Astrocyte (in vitro differentiated cells and primary cell): ENCODE data around the gene TET1. TPM values are rescaled to one million over a fixed set of nuclear protein-coding genes. Genes with fewer than 3 reads are reported as not detected.
A peak's percentile ranks its signal among the peaks of the same experiment; 100 is the strongest.

Source experiments
- DNase-seq: peaks from one replicate; pipeline ENCODE4 v3.0.0-alpha.2; 2010; ENCODE audit warnings: low read depth
- FAIRE-seq: peaks from 2 replicates; lab custom pipeline; 2011; peaks lifted over from hg19 to GRCh38; lab: Jason Lieb, UNC
- H2AFZ ChIP-seq: 2 replicates; pipeline ENCODE4 v1.6.0; 2012; ENCODE audit warnings: low read depth, low read length, inconsistent platforms
- H3K27ac ChIP-seq: 2 replicates; pipeline ENCODE4 v1.5.1; 2011; ENCODE audit warnings: low read depth, low read length, inconsistent platforms
- H3K27me3 ChIP-seq: 2 replicates; pipeline ENCODE4 v1.6.0; 2011; ENCODE audit warnings: low read length, inconsistent platforms; ENCODE audit not compliant: insufficient read depth
- H3K36me3 ChIP-seq: 2 replicates; pipeline ENCODE4 v1.5.1; 2011; ENCODE audit warnings: low read length, inconsistent platforms; ENCODE audit not compliant: insufficient read depth
- H3K4me1 ChIP-seq: 2 replicates; pipeline ENCODE4 v1.5.1; 2011; ENCODE audit warnings: low read length, inconsistent platforms; ENCODE audit not compliant: insufficient read depth
- H3K4me2 ChIP-seq: 2 replicates; pipeline ENCODE4 v1.6.0; 2012; ENCODE audit warnings: low read length, inconsistent platforms
- H3K4me3 ChIP-seq: 2 replicates; pipeline ENCODE4 v1.5.1; 2011; ENCODE audit warnings: low read depth, mild to moderate bottlenecking, low read length, inconsistent platforms; ENCODE audit not compliant: insufficient read depth
- H3K79me2 ChIP-seq: 2 replicates; pipeline ENCODE4 v1.6.0; 2012; ENCODE audit warnings: mild to moderate bottlenecking, low read length, inconsistent platforms; ENCODE audit not compliant: insufficient read depth
- H3K9ac ChIP-seq: 2 replicates; pipeline ENCODE4 v1.6.0; 2012; ENCODE audit warnings: mild to moderate bottlenecking, low read length, inconsistent platforms
- H3K9me3 ChIP-seq: 2 replicates; pipeline ENCODE4 v1.5.1; 2012; ENCODE audit warnings: low read depth, mild to moderate bottlenecking, low read length, inconsistent platforms; ENCODE audit not compliant: insufficient read depth
- H4K20me1 ChIP-seq: 2 replicates; pipeline ENCODE4 v1.6.0; 2012; ENCODE audit warnings: low read length, inconsistent platforms; ENCODE audit not compliant: insufficient read depth
- H3K27ac Mint-ChIP-seq: one replicate; pipeline ENCODE4 v1.8.0; 2021; ENCODE audit warnings: mild to moderate bottlenecking, mixed read lengths; ENCODE audit not compliant: unreplicated experiment
- H3K27me3 Mint-ChIP-seq: one replicate; pipeline ENCODE4 v1.8.0; 2021; ENCODE audit warnings: low read depth, mixed read lengths; ENCODE audit not compliant: unreplicated experiment
- H3K36me3 Mint-ChIP-seq: one replicate; pipeline ENCODE4 v1.8.0; 2021; ENCODE audit warnings: low read depth, mixed read lengths; ENCODE audit not compliant: unreplicated experiment
- H3K4me1 Mint-ChIP-seq: one replicate; pipeline ENCODE4 v1.8.0; 2021; ENCODE audit warnings: low read depth, mixed read lengths; ENCODE audit not compliant: unreplicated experiment
- H3K4me3 Mint-ChIP-seq: one replicate; pipeline ENCODE4 v1.8.0; 2021; ENCODE audit warnings: mild to moderate bottlenecking, moderate library complexity, mixed read lengths; ENCODE audit not compliant: unreplicated experiment
- H3K9me3 Mint-ChIP-seq: one replicate; pipeline ENCODE4 v1.8.0; 2021; ENCODE audit warnings: mild to moderate bottlenecking, mixed read lengths; ENCODE audit not compliant: unreplicated experiment
- CTCF ChIP-seq: IDR thresholded peaks from 2 replicates; pipeline ENCODE4 v1.5.1; 2011; ENCODE audit warnings: low read depth, mild to moderate bottlenecking, inconsistent platforms, low read length, moderate library complexity; ENCODE audit not compliant: insufficient read depth
- EZH2 ChIP-seq: IDR thresholded peaks from 2 replicates; pipeline ENCODE4 v1.6.1; 2012; ENCODE audit warnings: mild to moderate bottlenecking, low read length, inconsistent platforms; ENCODE audit not compliant: insufficient read depth
- total RNA-seq: library from RNA; stranded (reverse); gene quantifications from 2 replicates; pipeline ENCODE4 v1.2.1, GENCODE V29; 2021

The TET1 gene
- total RNA-seq, 1 donor from 2014 or later = 7.1 TPM

- Histone ChIP-seq H3K79me2 (no peaks in the 10 kb centered on the region), H3K4me1 (peaks cover 13% of the 10 kb centered on the region), H2AFZ (no peak overlapping the region), H3K4me3 (no peak overlapping the region), H3K9me3 (no peaks in the 10 kb centered on the region), H3K9ac (no peak overlapping the region), H3K27ac (no peak overlapping the region), H4K20me1 (no peaks in the 10 kb centered on the region), H3K4me2 (peak overlapping the region; percentile 82), H3K36me3 (no peaks in the 10 kb centered on the region), H3K27me3 (no peaks in the 10 kb centered on the region)
- no peaks in the 10 kb centered on the region for H3K36me3 Mint-ChIP-seq
- TF ChIP-seq CTCF = no peak
- no peak for TF ChIP-seq EZH2
- no peak for DNase-seq
- no peak overlapping the region for H3K27ac Mint-ChIP-seq
- H3K4me3 Mint-ChIP-seq = peak overlapping the region; percentile 68
- peaks cover 17% of the 10 kb centered on the region for H3K4me1 Mint-ChIP-seq
- peaks cover 2% of the 10 kb centered on the region for H3K27me3 Mint-ChIP-seq
- no peak for FAIRE-seq
- no peaks in the 10 kb centered on the region for H3K9me3 Mint-ChIP-seq
Observed at GRCh38 chr10:68559251-68559650, 886 bp upstream of the TET1 start.

GRCh38 chr10:68559841-68560185, 324 bp upstream of the TET1 start:
- Mint-ChIP-seq H3K4me1 (peaks cover 17% of the 10 kb centered on the region), H3K9me3 (no peaks in the 10 kb centered on the region), H3K27me3 (peaks cover 2% of the 10 kb centered on the region), H3K27ac (no peak overlapping the region), H3K4me3 (peak overlapping the region; percentile 68), H3K36me3 (no peaks in the 10 kb centered on the region)
- Histone ChIP-seq H3K4me3 (peak overlapping the region; percentile 69), H3K4me1 (peaks cover 13% of the 10 kb centered on the region), H3K27me3 (no peaks in the 10 kb centered on the region), H3K36me3 (no peaks in the 10 kb centered on the region), H3K4me2 (peak overlapping the region; percentile 82), H4K20me1 (no peaks in the 10 kb centered on the region), H3K9me3 (no peaks in the 10 kb centered on the region), H2AFZ (peak overlapping the region; percentile 90), H3K9ac (peak overlapping the region; percentile 69), H3K27ac (no peak overlapping the region), H3K79me2 (no peaks in the 10 kb centered on the region)
- TF ChIP-seq CTCF = no peak
- TF ChIP-seq EZH2 = no peak
- DNase-seq (no peak), FAIRE-seq (no peak)

- Histone ChIP-seq H3K27me3 (no peaks in the 10 kb centered on the region), H3K4me2 (peak overlapping the region; percentile 82), H3K4me1 (peaks cover 13% of the 10 kb centered on the region), H4K20me1 (no peaks in the 10 kb centered on the region), H3K27ac (no peak overlapping the region), H3K9me3 (no peaks in the 10 kb centered on the region), H3K9ac (peak overlapping the region; percentile 69), H2AFZ (peak overlapping the region; percentile 90), H3K36me3 (no peaks in the 10 kb centered on the region), H3K4me3 (peak overlapping the region; percentile 69), H3K79me2 (no peaks in the 10 kb centered on the region)
- Mint-ChIP-seq H3K27ac (peak overlapping the region; percentile 29), H3K4me3 (peak overlapping the region; percentile 90), H3K4me1 (peaks cover 17% of the 10 kb centered on the region), H3K36me3 (no peaks in the 10 kb centered on the region), H3K9me3 (no peaks in the 10 kb centered on the region), H3K27me3 (peaks cover 2% of the 10 kb centered on the region)
- no peak for DNase-seq
- no peak for FAIRE-seq
- TF ChIP-seq EZH2 = no peak
- no peak for TF ChIP-seq CTCF
Observed at GRCh38 chr10:68560943-68561864, 1.1 kb downstream of the TET1 start.
